ENCODE results near the gene FBXO44.

The FBXO44 gene

DNA sequence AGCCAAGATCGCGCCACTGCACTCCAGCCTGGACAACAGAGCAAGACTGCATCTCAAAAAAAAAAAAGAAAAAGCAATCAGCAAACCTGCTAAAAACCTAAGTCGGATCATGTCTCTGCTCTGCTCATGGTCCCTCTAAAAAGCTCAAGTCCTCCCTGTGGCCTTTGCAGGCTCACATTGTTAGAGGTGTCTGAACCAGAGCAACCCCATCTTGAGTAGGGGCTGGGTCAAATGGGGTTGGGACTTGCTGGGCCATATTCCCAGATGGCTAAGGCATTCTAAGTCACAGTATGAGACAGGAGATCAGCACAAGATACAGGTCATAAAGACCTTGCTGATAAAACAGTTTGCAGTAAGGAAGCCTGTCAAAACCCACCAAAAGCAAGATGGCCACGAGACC lies 33.8 kb downstream of the FBXO44 start:
- no peak for DNase-seq (ENCODE audit: low read depth in 2 of 2, low spot score in 1 of 2)

DNA sequence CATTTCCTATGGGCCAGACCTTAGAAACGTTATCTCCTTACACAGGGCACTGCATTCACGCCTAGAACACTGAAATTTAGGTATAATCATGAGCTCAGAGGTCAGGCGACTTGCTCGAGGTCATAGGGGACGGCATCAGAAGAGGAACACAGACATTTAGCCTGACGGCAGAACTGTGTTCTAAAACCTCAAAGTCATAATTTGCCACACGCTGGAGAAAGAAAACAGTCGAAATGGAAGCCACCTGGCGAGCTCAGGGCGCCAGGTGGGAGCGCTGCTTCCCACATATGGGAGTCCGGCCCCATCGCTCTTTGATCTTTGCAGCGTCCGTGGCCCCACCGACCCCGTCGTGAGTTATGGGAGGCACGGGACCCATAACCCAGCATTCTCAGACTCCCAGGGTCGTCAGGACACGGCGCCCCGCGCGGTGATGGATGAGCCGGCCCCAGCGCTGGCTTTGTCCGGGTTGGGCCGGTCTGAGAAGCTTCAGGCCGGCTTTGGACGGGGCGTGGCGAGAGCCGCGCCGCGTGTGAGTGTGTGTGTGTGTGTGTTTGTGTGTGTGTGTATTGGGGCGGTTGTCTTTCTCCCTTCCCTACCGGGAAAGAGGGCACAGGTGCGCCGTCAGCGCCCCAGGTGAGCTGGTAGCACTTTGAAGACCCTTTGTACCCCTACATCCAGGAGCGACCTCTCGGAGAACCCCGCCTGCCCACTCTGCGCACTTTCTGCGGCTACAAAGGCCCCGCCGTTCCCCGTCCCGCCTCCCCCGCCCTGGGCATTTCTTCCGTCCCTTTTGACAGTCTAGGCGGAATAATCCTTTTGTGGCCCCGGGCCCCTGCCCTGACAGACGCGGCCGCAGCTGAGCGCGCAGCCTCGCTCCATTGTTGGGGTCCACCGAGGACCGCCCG lies 36.0 kb downstream of the FBXO44 start:
- DNase-seq (ENCODE audit: low read depth in 2 of 2, low spot score in 1 of 2): no peak

GRCh38 chr1:11691302-11691914 lies 36.7 kb downstream of the FBXO44 start, which contains the start of gene DRAXIN:
Gene DRAXIN (plus strand): TSS chr1:11691710. CDS start chr1:11706259, 14,549 bp downstream.
- DNase-seq (ENCODE audit: low read depth in 2 of 2, low spot score in 1 of 2): no peak

DNA sequence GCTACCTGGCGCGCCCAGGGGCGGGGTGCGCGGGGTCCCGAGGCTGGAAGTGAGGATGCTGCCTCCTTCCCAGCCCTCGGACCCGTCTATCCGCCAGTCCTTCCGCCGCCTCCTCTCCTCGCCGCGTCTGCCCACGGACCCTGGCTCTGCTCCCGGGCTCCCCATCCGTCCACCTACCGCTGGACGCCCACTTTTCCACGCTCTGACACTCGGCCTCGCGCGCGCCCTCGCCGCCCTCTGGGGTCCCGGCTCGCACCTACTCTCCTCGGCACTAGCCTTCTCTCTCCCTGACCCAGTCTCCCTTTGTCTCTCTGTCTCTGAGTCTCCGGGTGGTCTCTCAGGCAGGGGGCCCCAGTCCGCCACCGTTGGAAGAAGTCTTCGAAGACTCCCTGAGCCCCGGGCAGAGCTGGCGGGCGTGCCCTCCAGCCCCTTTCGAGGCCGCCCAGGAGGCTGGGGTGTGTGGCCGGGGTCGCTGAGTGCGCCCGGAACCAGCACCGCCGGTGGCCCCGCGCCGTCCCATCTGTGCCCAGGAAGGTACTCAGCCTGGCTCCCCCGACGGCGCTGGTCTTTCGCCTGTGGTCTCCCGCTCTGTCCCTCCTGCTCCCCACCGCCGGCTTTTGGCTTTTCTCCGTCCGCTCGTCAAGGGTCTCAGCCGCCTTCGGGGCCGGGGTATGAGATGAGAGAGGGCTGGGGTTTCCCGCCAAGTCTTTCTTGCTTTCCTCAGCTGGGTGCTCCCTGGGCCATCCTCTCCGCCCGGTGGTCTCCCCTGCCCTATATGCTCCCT lies 37.4 kb downstream of the FBXO44 start:
- no peak for DNase-seq (ENCODE audit: low read depth in 2 of 2, low spot score in 1 of 2)

- DNase-seq (ENCODE audit: low read depth in 2 of 2, low spot score in 1 of 2): peak; percentile 14 to 34
Observed at GRCh38 chr1:11693024-11693590, 38.4 kb downstream of the FBXO44 start.

DNA sequence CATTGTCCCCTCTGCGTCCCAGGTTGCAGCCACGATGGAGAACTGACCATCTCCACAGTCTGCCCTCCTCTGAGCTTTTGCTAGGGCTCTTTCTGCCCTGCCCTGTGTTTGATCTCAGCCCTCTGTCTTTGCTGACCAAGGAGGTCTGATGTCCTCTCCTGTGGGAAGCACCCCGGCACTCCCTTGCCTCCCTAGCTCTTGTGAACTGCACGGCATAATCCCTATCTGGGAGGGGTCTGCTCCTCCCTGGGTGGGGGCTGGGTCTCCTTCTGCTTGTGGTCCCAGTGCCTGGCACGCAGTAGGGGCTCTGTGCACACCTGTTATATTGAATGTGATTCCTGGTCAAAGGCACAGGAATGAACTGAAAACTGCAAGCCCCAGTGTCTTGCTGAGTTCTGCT lies 39.2 kb downstream of the FBXO44 start:
- no peak for DNase-seq (ENCODE audit: low read depth in 2 of 2, low spot score in 1 of 2)

- no peak for DNase-seq (ENCODE audit: low read depth in 2 of 2, low spot score in 1 of 2)
Observed at GRCh38 chr1:11695861-11696260, 41.2 kb downstream of the FBXO44 start.

DNA sequence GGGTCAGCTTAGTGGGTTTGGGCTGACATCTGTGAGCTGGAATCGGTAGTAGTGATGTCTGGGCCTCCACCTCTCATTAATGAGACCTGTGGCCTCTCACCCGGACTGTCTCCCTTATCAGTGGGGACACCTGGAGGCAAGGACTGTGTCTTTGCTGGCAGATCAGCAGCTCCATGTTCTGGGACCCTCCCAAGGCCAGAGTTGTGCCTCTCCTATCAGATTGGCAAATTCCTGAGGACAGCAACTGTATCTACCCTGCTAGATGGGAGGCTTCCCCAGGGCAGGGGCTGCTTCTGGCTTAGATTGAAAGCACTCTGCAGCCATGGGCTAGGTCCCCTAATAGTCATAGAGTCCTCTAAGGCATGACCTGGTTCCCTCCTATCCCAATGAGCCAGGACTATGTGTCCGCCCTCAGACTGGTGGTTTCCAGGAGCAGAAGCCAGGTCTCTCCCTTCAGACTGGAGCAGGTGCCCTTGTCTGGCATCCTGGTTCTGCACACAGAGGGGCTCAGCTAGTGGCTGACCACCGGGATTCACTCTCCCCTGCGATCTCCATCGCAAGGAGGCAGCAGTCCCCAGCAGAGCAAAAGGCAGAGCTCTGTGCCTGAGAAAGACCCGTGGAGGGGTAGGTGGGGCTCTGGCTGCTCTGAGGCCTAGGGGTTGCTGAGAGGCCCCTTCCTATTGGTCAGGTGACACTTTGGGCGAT lies 42.7 kb downstream of the FBXO44 start:
- no peak for DNase-seq (ENCODE audit: low read depth in 2 of 2, low spot score in 1 of 2)

DNA sequence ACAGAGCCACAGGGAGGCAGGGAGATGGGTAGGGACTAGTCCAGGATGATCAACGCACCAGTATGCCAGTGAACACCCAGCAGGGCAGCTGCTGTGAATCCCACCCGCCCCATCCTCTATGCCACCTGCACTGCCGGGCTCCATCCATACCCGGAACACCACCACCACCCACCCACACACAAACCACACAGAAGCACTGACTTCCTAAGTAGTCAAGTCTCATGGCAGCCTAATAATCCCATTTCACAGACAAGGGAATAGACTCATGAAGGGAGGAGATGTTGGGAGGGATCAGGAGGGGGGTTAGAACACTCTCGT lies 43.2 kb downstream of the FBXO44 start:
- DNase-seq (ENCODE audit: low read depth in 2 of 2, low spot score in 1 of 2): no peak

- no peak for DNase-seq (ENCODE audit: low read depth in 2 of 2, low spot score in 1 of 2)
Observed at GRCh38 chr1:11700601-11701467, 46.2 kb downstream of the FBXO44 start.

DNA sequence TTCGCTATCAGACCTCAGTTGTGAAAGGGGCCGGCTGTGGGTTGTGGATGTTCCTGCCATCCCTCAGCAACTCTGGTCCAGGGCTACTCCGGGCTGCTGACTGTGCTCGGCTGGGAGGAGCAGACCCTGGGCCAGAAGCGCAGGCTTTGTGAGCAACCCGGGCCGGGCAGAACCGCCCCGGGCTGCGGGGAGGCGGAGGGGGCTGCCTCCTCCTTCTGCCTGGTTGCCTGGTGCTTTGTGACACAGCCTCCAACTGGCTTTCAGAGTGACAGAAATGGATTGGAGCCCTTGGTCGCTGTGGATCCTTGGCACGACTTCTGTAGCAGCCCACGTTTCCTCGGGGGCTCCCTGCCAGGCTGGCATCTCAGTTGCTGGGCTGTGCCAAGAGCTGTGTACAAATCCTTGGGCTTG lies 46.9 kb downstream of the FBXO44 start:
- no peak for DNase-seq (ENCODE audit: low read depth in 2 of 2, low spot score in 1 of 2)

- no peak for DNase-seq (ENCODE audit: low read depth in 2 of 2, low spot score in 1 of 2)
Observed at GRCh38 chr1:11701981-11702803, 47.5 kb downstream of the FBXO44 start.

DNA sequence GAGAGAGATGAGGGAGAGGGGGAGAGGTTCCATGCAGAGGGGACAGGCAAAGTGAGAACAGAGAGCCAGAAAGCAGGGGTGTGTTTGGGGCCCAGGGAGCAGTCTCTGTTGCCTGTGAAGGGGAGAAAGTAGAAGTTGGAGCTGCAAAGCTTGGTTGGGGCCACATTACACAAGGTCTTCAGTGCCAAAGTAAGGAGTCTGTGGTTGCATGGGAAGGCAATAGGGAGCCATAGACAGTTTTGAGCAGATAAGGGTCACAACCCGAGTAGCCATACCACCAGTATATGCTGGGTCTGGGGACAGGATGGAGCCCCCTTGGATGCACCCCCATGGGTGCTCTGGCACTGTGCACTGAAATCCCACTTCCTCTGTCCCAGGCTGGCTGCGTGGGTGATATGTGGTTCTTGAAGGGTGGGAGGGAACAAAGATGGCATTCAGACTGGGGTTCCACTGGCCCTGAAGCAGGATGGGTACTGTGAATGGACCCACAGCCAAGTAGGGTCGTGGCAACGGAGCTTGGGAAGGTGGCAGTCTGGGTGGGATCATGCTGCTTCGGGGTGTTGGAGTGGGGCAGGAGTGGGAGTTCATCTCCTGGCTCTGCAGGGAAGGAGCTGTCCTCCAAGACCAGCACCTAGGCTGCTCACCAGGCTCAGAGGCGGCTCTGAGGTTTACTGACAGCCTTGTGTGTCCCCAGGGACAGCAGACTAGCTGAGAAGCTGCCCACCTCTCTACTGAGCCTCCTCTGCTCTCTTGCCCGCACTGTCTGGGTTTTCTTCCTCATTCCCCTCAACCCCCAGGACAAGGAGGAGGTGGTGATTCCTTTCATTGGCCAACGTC lies 48.9 kb downstream of the FBXO44 start:
- DNase-seq (ENCODE audit: low read depth in 2 of 2, low spot score in 1 of 2): no peak

DNA sequence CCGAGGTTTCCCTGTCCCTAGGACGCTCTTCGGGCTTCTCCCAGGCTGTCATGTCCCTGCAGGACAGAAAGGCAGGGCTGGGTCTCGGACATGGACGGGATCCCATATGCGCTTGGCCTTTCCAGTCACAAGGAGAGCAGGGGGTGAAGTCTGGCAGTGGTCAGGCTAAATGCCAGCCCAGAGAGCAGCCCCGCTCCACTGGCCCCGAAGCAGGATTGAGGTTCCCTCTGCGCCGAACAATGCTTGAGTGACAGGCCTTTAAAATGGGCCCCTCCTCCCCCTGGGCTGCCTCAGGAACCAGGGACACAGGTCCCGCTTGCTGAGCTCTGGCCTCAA lies 49.5 kb downstream of the FBXO44 start:
- DNase-seq (ENCODE audit: low read depth in 2 of 2, low spot score in 1 of 2): no peak

- no peak for DNase-seq (ENCODE audit: low read depth in 2 of 2, low spot score in 1 of 2)
Observed at GRCh38 chr1:11704691-11705475, 50.2 kb downstream of the FBXO44 start.

GRCh38 chr1:11705596-11705995 lies 50.9 kb downstream of the FBXO44 start:
- DNase-seq (ENCODE audit: low read depth in 2 of 2, low spot score in 1 of 2): no peak

- no peak for DNase-seq (ENCODE audit: low read depth in 2 of 2, low spot score in 1 of 2)
Observed at GRCh38 chr1:11706292-11706691, 51.6 kb downstream of the FBXO44 start.
